ENCODE measurements around the gene RNASE11.
"Not testable (repeated sequence)": the region's sequence is repeated elsewhere in the genome, so short reads cannot be mapped to it uniquely, and the experiment has no call there.

Gene RNASE11

GRCh38 chr14:20614038-20614840 lies 26.4 kb upstream of the RNASE11 start:
- no peak for DNase-seq (ENCODE audit: low read depth in 2 of 2, low spot score in 1 of 2)

GRCh38 chr14:20613094-20614037 lies 25.6 kb upstream of the RNASE11 start:
- DNase-seq (ENCODE audit: low read depth in 2 of 2, low spot score in 1 of 2): peak; percentile 48 to 64

- DNase-seq (ENCODE audit: low read depth in 2 of 2, low spot score in 1 of 2): no peak
Observed at GRCh38 chr14:20612403-20612802, 24.6 kb upstream of the RNASE11 start.

GRCh38 chr14:20611277-20611676 lies 23.5 kb upstream of the RNASE11 start:
- DNase-seq (ENCODE audit: low read depth in 2 of 2, low spot score in 1 of 2): no peak

- DNase-seq (ENCODE audit: low read depth in 2 of 2, low spot score in 1 of 2): peak; percentile 51 to 53
Observed at GRCh38 chr14:20610002-20610765, 22.4 kb upstream of the RNASE11 start.

GRCh38 chr14:20609215-20610001 lies 21.6 kb upstream of the RNASE11 start:
- DNase-seq (ENCODE audit: low read depth in 2 of 2, low spot score in 1 of 2): no peak

- DNase-seq (ENCODE audit: low read depth in 2 of 2, low spot score in 1 of 2): no peak
Observed at GRCh38 chr14:20608383-20609110, 20.7 kb upstream of the RNASE11 start.

GRCh38 chr14:20607617-20608016 lies 19.8 kb upstream of the RNASE11 start:
- DNase-seq (ENCODE audit: low read depth in 2 of 2, low spot score in 1 of 2): no peak

GRCh38 chr14:20606902-20607242 lies 19.1 kb upstream of the RNASE11 start:
- DNase-seq (ENCODE audit: low read depth in 2 of 2, low spot score in 1 of 2): no peak

- no peak for DNase-seq (ENCODE audit: low read depth in 2 of 2, low spot score in 1 of 2)
Observed at GRCh38 chr14:20606190-20606901, 18.5 kb upstream of the RNASE11 start.

- DNase-seq (ENCODE audit: low read depth in 2 of 2, low spot score in 1 of 2): no peak
Observed at GRCh38 chr14:20603813-20604690, 16.3 kb upstream of the RNASE11 start.

GRCh38 chr14:20602583-20602982 lies 14.8 kb upstream of the RNASE11 start:
- no peak for DNase-seq (ENCODE audit: low read depth in 2 of 2, low spot score in 1 of 2)

- DNase-seq (ENCODE audit: low read depth in 2 of 2, low spot score in 1 of 2): no peak
Observed at GRCh38 chr14:20601522-20601921, 13.7 kb upstream of the RNASE11 start.

GRCh38 chr14:20597108-20597507 lies 9.3 kb upstream of the RNASE11 start:
- DNase-seq (ENCODE audit: low read depth in 2 of 2, low spot score in 1 of 2): no peak

GRCh38 chr14:20595726-20596125 lies 7.9 kb upstream of the RNASE11 start:
- DNase-seq (ENCODE audit: low read depth in 2 of 2, low spot score in 1 of 2): not testable (repeated sequence)

- no peak for DNase-seq (ENCODE audit: low read depth in 2 of 2, low spot score in 1 of 2)
Observed at GRCh38 chr14:20592574-20592973, 4.8 kb upstream of the RNASE11 start.

GRCh38 chr14:20591235-20591634 lies 3.4 kb upstream of the RNASE11 start, which contains the start of gene RNASE12:
RNASE12 (minus strand) TSS chr14:20591376; CDS start chr14:20590723, 653 bp downstream.
- no peak for DNase-seq (ENCODE audit: low read depth in 2 of 2, low spot score in 1 of 2)

- no peak for DNase-seq (ENCODE audit: low read depth in 2 of 2, low spot score in 1 of 2)
Observed at GRCh38 chr14:20583908-20584307, 3.9 kb downstream of the RNASE11 start.

Measured in stimulated activated CD8-positive, alpha-beta memory T cell treated with anti-CD3 and anti-CD28 coated beads, Interleukin-4, amount 100 ng/mL, for 1 hour (primary cell).